DOHH2 (cell line): Measurements from ENCODE around the gene ADGRG4.

Source experiments
- H3F3A ChIP-seq: fragments of 200-600 bp; sonication (generic), shearing (Covaris generic); 2 replicates; pipeline ENCODE4 v1.6.0; 2016; ENCODE audit warnings: antibody characterized with exemption, mild to moderate bottlenecking; ENCODE audit not compliant: control insufficient read depth, insufficient read depth
- H3K27ac ChIP-seq: fragments of 200-600 bp; sonication (generic); 2 replicates; pipeline ENCODE4 v1.5.1; 2014; ENCODE audit warnings: low read depth, mild to moderate bottlenecking, low read length, moderate library complexity
- H3K27me3 ChIP-seq: fragments of 200-600 bp; sonication (generic); 2 replicates; pipeline ENCODE4 v1.6.1; 2014; ENCODE audit warnings: mild to moderate bottlenecking, low read length, mixed read lengths; ENCODE audit not compliant: control insufficient read depth
- H3K36me3 ChIP-seq: fragments of 200-600 bp; sonication (generic); 2 replicates; pipeline ENCODE4 v1.6.1; 2014; ENCODE audit warnings: mild to moderate bottlenecking, low read length, moderate library complexity, mixed read lengths; ENCODE audit not compliant: control insufficient read depth
- H3K4me1 ChIP-seq: fragments of 200-600 bp; sonication (generic); 2 replicates; pipeline ENCODE4 v1.6.1; 2014; ENCODE audit warnings: mild to moderate bottlenecking, low read length, mixed read lengths; ENCODE audit not compliant: control insufficient read depth
- H3K4me2 ChIP-seq: fragments of 200-600 bp; sonication (generic); 2 replicates; pipeline ENCODE4 v1.6.0; 2014; ENCODE audit warnings: mild to moderate bottlenecking, low read length, moderate library complexity
- H3K4me3 ChIP-seq: fragments of 200-600 bp; sonication (generic); 2 replicates; pipeline ENCODE4 v1.5.1; 2014; ENCODE audit warnings: mild to moderate bottlenecking, low read length, mixed read lengths
- H3K79me2 ChIP-seq: fragments of 200-600 bp; sonication (generic); 2 replicates; pipeline ENCODE4 v1.6.1; 2014; ENCODE audit warnings: mild to moderate bottlenecking, low read length, mixed read lengths; ENCODE audit not compliant: control insufficient read depth
- H3K9me2 ChIP-seq: fragments of 200-600 bp; sonication (generic); replicated peaks from 2 replicates; pipeline ENCODE4 v1.6.1; 2014; ENCODE audit warnings: mild to moderate bottlenecking, low read length, mixed read lengths; ENCODE audit not compliant: control insufficient read depth
- H3K9me3 ChIP-seq: fragments of 200-600 bp; sonication (generic); 2 replicates; pipeline ENCODE4 v1.6.1; 2014; ENCODE audit warnings: antibody characterized with exemption, low read length, mixed read lengths; ENCODE audit not compliant: control insufficient read depth, insufficient read depth
- H4K20me1 ChIP-seq: fragments of 200-600 bp; sonication (generic); 2 replicates; pipeline ENCODE4 v1.6.0; 2014; ENCODE audit warnings: low read depth, mild to moderate bottlenecking, antibody characterized with exemption, low read length, moderate library complexity; ENCODE audit not compliant: control insufficient read depth, insufficient read depth
- CTCF ChIP-seq: fragments of 200-600 bp; sonication (generic); IDR thresholded peaks from one replicate; pipeline ENCODE4 v1.5.1; 2014; ENCODE audit warnings: antibody characterized with exemption, mild to moderate bottlenecking, low read depth, low read length; ENCODE audit not compliant: poor library complexity, severe bottlenecking
- EZH2phosphoT487 ChIP-seq: fragments of 200-600 bp; sonication (generic); IDR thresholded peaks from 2 replicates; pipeline ENCODE4 v1.6.1; 2017; ENCODE audit warnings: borderline replicate concordance, mild to moderate bottlenecking, antibody characterized with exemption, low read length, moderate library complexity, mixed read lengths

ADGRG4 gene

GRCh38 chrX:136446208-136446607 is 145.4 kb downstream of the ADGRG4 start:
- Histone ChIP-seq H3K27me3 (no peaks in the 10 kb centered on the region), H3K27ac (no peak overlapping the region), H3K4me2 (no peak overlapping the region), H3K4me3 (no peak overlapping the region), H3K79me2 (no peaks in the 10 kb centered on the region), H3K36me3 (no peaks in the 10 kb centered on the region), H3K9me3 (no peaks in the 10 kb centered on the region), H4K20me1 (no peaks in the 10 kb centered on the region), H3K4me1 (no peaks in the 10 kb centered on the region), H3F3A (no peaks in the 10 kb centered on the region), H3K9me2 (no peaks in the 10 kb centered on the region)
- TF ChIP-seq EZH2phosphoT487 (no peak), CTCF (no peak)

GRCh38 chrX:136447308-136447707 is 146.5 kb downstream of the ADGRG4 start:
- H3K9me3 ChIP-seq = no peaks in the 10 kb centered on the region

GRCh38 chrX:136447968-136448367 is 147.2 kb downstream of the ADGRG4 start:
- no peak overlapping the region for H3K4me3 ChIP-seq
- no peaks in the 10 kb centered on the region for H3K4me1 ChIP-seq
- no peaks in the 10 kb centered on the region for H3K36me3 ChIP-seq
- H3F3A ChIP-seq = no peaks in the 10 kb centered on the region
- H4K20me1 ChIP-seq = no peaks in the 10 kb centered on the region
- H3K27me3 ChIP-seq = no peaks in the 10 kb centered on the region
- H3K27ac ChIP-seq = no peak overlapping the region
- no peaks in the 10 kb centered on the region for H3K9me2 ChIP-seq
- no peak for TF ChIP-seq EZH2phosphoT487
- no peak for TF ChIP-seq CTCF
- no peak overlapping the region for H3K4me2 ChIP-seq
- H3K9me3 ChIP-seq = no peaks in the 10 kb centered on the region
- no peaks in the 10 kb centered on the region for H3K79me2 ChIP-seq

More at GRCh38 chrX:136447308-136447707, 146.5 kb downstream of the ADGRG4 start:
- H3K9me2 ChIP-seq = no peaks in the 10 kb centered on the region
- no peaks in the 10 kb centered on the region for H3K27me3 ChIP-seq
- TF ChIP-seq EZH2phosphoT487 = no peak
- TF ChIP-seq CTCF = no peak
- H4K20me1 ChIP-seq = no peaks in the 10 kb centered on the region
- H3K27ac ChIP-seq = no peak overlapping the region
- H3K79me2 ChIP-seq = no peaks in the 10 kb centered on the region
- no peaks in the 10 kb centered on the region for H3K4me1 ChIP-seq
- H3K4me3 ChIP-seq = no peak overlapping the region
- no peak overlapping the region for H3K4me2 ChIP-seq
- no peaks in the 10 kb centered on the region for H3F3A ChIP-seq
- H3K36me3 ChIP-seq = no peaks in the 10 kb centered on the region
